PC-3 (cell line): ENCODE data around the gene CA9. TPM values are rescaled to one million over a fixed set of nuclear protein-coding genes. Genes with fewer than 3 reads are reported as not detected.
A peak's percentile ranks its signal among the peaks of the same experiment; 100 is the strongest.

Source experiments
- ATAC-seq: fragments of 200-7000 bp; cut with Tn5 transposase; 2 replicates; pipeline ENCODE4 v1.9.1; 2020; ENCODE audit warnings: mild to moderate bottlenecking, moderate library complexity
- BruUV-seq: library from RNA; stranded (reverse); fragments of 400-500 nt; replicated peaks from 2 replicates; lab custom pipeline; 2021; lab: Mats Ljungman, UMichigan
- CTCF ChIA-PET: fragments of 300-600 bp; sonication (Branson Sonifier 250); formaldehyde crosslinking; loops from one replicate; lab custom pipeline; 2022; ENCODE audit warnings: antibody characterized with exemption; lab: Charles Lee
- POLR2A ChIA-PET: fragments of 300-600 bp; sonication (Branson Sonifier 250); formaldehyde crosslinking; loops from one replicate; lab custom pipeline; 2022; ENCODE audit warnings: antibody characterized with exemption; ENCODE audit not compliant: unreplicated experiment; lab: Charles Lee
- DNase-seq: peaks from one replicate; pipeline ENCODE4 v3.0.0-alpha.2; 2015
- H2AFZ ChIP-seq: fragments of 300-600 bp; sonication (generic); 2 replicates; pipeline ENCODE4 v1.6.0; 2016; ENCODE audit warnings: antibody characterized with exemption, low read length
- H3F3A ChIP-seq: fragments of 300-600 bp; sonication (generic); one replicate; pipeline ENCODE4 v1.6.0; 2017; ENCODE audit warnings: antibody characterized with exemption, low read length, control low read depth, mild to moderate bottlenecking; ENCODE audit not compliant: unreplicated experiment
- H3K27ac ChIP-seq: fragments of 300-600 bp; sonication (generic); 2 replicates; pipeline ENCODE4 v1.5.1; 2016; ENCODE audit warnings: mild to moderate bottlenecking, low read length
- H3K27me3 ChIP-seq: fragments of 300-600 bp; sonication (generic); 2 replicates; pipeline ENCODE4 v1.6.1; 2016; ENCODE audit warnings: low read length, mixed read lengths
- H3K36me3 ChIP-seq: fragments of 300-600 bp; sonication (generic); 2 replicates; pipeline ENCODE4 v1.6.1; 2016; ENCODE audit warnings: low read depth, mixed run types, low read length, mixed read lengths
- H3K4me1 ChIP-seq: fragments of 300-600 bp; sonication (generic); 2 replicates; pipeline ENCODE4 v1.5.1; 2016; ENCODE audit warnings: low read length; ENCODE audit not compliant: insufficient read depth
- H3K4me2 ChIP-seq: fragments of 300-600 bp; sonication (generic); 2 replicates; pipeline ENCODE4 v1.6.0; 2016; ENCODE audit warnings: low read length
- H3K4me3 ChIP-seq: fragments of 300-600 bp; sonication (generic); 2 replicates; pipeline ENCODE4 v1.5.1; 2016; ENCODE audit warnings: mild to moderate bottlenecking, low read length, mixed read lengths
- H3K79me2 ChIP-seq: fragments of 300-600 bp; sonication (generic); 2 replicates; pipeline ENCODE4 v1.6.1; 2017; ENCODE audit warnings: low read length, mixed read lengths
- H3K9ac ChIP-seq: fragments of 300-600 bp; sonication (generic); 2 replicates; pipeline ENCODE4 v1.6.0; 2016; ENCODE audit warnings: mild to moderate bottlenecking, low read length
- H3K9me2 ChIP-seq: fragments of 300-600 bp; sonication (generic); replicated peaks from 2 replicates; pipeline ENCODE4 v1.6.1; 2016; ENCODE audit warnings: mixed run types, low read length, mixed read lengths
- H3K9me3 ChIP-seq: fragments of 300-600 bp; sonication (generic); 2 replicates; pipeline ENCODE4 v1.6.1; 2016; ENCODE audit warnings: low read length, mixed read lengths
- H4K20me1 ChIP-seq: fragments of 300-600 bp; sonication (generic); 2 replicates; pipeline ENCODE4 v1.6.1; 2016; ENCODE audit warnings: low read length, mixed read lengths
- CTCF ChIP-seq: fragments of 300-600 bp; sonication (generic); conservative IDR thresholded peaks from 2 replicates; pipeline ENCODE4 v1.5.1; 2017; ENCODE audit warnings: antibody characterized with exemption, low read depth, mild to moderate bottlenecking, low read length
- EZH2 ChIP-seq: fragments of 300-600 bp; sonication (generic); IDR thresholded peaks from one replicate; pipeline ENCODE4 v1.6.1; 2017; ENCODE audit warnings: antibody characterized with exemption, mild to moderate bottlenecking, low read length; ENCODE audit not compliant: unreplicated experiment
- EZH2phosphoT487 ChIP-seq: fragments of 300-600 bp; sonication (generic); IDR thresholded peaks from 2 replicates; pipeline ENCODE4 v1.6.1; 2018; ENCODE audit warnings: mild to moderate bottlenecking, antibody characterized with exemption, low read length, borderline replicate concordance
- intact Hi-C: fragments of 100-400 bp; cut with micrococcal nuclease; formaldehyde crosslinking; loops from 2 replicates; pipeline ENCODE4 v1.9.0; 2023
- total RNA-seq: library from RNA; depleted of rRNA; stranded (reverse); fragments of >200 nt; gene quantifications from 2 replicates; pipeline ENCODE4 v1.2.3, GENCODE V29; 2014

Gene CA9
- total RNA-seq, 1 experiment from 2014 or later = 7.7 TPM

GRCh38 chr9:35689542-35690293, 16.0 kb downstream of the CA9 start, which contains the start of gene TPM2:
Gene TPM2 (minus strand): TSS chr9:35689925. CDS start chr9:35689817, 108 bp downstream.
- Histone ChIP-seq H3K9me2 (no peaks in the 10 kb centered on the region), H3K4me3 (peak within 1 kb of the TSS; percentile 83), H2AFZ (peak within 1 kb of the TSS; percentile 94), H3K9me3 (no peaks in the 10 kb centered on the region), H3K4me1 (peaks cover 32% of the 10 kb centered on the region), H4K20me1 (no peaks in the 10 kb centered on the region), H3K79me2 (no peaks in the 10 kb centered on the region), H3K36me3 (no peaks in the 10 kb centered on the region), H3K9ac (peak within 1 kb of the TSS; percentile 85), H3K27ac (peak within 1 kb of the TSS; percentile 87), H3F3A (no peaks in the 10 kb centered on the region), H3K4me2 (peak within 1 kb of the TSS; percentile 88), H3K27me3 (no peaks in the 10 kb centered on the region)
- CTCF ChIA-PET = no interaction called here
- intact Hi-C loops = no loop called here
- no peak for DNase-seq
- no peak for TF ChIP-seq EZH2
- no peak for TF ChIP-seq EZH2phosphoT487
- no peak for TF ChIP-seq CTCF
- POLR2A ChIA-PET = interaction anchor here (0.6 kb wide), 1 partner anchor 52 kb away, joined by 3 read pairs; no protein-coding TSS in a partner anchor
- no peak for ATAC-seq
- no TSS peak for BruUV-seq

GRCh38 chr9:35690294-35690613, 16.5 kb downstream of the CA9 start:
- peak overlapping the region; percentile 83 for H3K4me3 ChIP-seq
- H2AFZ ChIP-seq = no peak overlapping the region; the same call in 1 of the 2 replicates
- H3F3A ChIP-seq = no peaks in the 10 kb centered on the region
- peak overlapping the region; percentile 88 for H3K4me2 ChIP-seq
- ATAC-seq = no peak
- peak overlapping the region; percentile 56 for H3K27ac ChIP-seq
- no peaks in the 10 kb centered on the region for H3K27me3 ChIP-seq
- BruUV-seq = no TSS peak
- H4K20me1 ChIP-seq = no peaks in the 10 kb centered on the region
- ChIA-PET CTCF (no interaction called here), POLR2A (interaction anchor here (0.6 kb wide), 1 partner anchor 51 kb away, joined by 3 read pairs; no protein-coding TSS in a partner anchor)
- H3K4me1 ChIP-seq = peaks cover 32% of the 10 kb centered on the region
- no peaks in the 10 kb centered on the region for H3K79me2 ChIP-seq
- no peaks in the 10 kb centered on the region for H3K36me3 ChIP-seq
- intact Hi-C loops = no loop called here
- no peaks in the 10 kb centered on the region for H3K9me3 ChIP-seq
- peak overlapping the region; percentile 85 for H3K9ac ChIP-seq
- no peak for TF ChIP-seq EZH2
- TF ChIP-seq EZH2phosphoT487 = no peak
- TF ChIP-seq CTCF = no peak
- H3K9me2 ChIP-seq = no peaks in the 10 kb centered on the region
- DNase-seq = no peak
